Stimulated activated naive CD4-positive, alpha-beta T cell treated with Interleukin-2 at 50 U/mL for 16 hours (primary cell): ENCODE data around the gene HS2ST1.
"Not testable (repeated sequence)": the region's sequence is repeated elsewhere in the genome, so short reads cannot be mapped to it uniquely, and the experiment has no call there.

ENCODE experiments used
- DNase-seq: peaks from one replicate; lab custom pipeline; 2025; lab: John Stamatoyannopoulos, UW

The HS2ST1 gene

DNA sequence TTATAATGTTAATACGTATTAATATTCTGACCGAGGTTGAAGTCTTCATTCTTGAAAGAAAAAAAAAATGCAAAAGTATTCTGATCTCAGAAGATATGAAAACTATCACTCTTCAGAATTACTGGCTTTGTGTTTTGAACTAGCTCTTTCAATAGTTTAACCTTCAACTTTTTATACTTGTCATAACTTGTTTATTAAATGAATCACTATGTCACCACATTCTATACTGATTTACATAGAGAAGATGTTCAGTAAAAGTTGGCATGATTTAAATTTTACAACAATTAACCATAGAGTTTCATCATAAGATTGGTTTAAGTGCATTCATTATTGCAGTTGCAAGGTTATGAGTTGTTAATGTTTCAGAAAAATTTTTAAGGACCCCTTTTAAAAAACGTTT, 57.3 kb downstream of the HS2ST1 start:
- no peak for DNase-seq

DNA sequence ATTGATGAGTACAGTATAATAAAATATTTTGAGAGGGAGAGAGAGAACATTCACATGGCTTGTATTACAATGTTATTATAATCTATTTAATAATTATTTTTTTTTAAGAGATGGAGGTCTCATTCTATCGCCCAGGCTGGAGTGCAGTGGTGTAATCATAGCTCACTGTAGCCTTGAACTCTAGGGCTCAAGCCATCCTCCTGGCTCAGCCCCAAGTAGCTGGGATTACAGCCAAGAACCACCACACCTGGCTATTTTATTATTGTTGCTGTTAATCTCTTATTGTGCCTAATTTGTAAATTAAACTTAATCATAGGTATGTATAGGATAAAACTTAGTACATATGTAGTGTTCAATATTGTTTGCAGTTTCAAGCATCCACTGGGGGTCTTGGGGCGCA, 57.8 kb downstream of the HS2ST1 start:
- no peak for DNase-seq

DNA sequence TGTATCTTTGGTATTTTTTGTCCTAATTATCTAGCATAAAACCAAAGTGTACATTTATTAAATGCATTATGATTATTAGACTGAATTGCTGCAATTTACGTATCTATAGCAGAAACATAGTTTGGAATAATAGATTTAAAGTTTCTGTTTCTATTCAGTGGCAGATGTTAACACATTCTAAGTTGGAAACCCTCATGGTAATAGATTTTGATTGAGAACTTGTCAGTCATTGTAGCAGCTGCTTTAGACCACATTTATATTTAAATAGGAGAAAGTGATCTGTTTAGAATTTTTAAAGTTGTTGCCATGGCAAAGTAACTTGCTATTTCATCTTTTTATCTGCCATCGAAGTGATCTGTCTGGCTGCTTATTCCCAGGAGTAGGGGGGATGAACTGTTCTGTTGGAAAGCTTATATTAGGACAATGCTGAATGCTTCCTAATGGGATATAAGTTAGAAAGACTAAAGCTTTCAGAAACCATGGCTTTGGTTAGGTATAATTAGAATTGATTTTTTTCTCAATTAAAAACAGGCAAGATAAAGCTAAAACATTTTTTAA, 61.6 kb downstream of the HS2ST1 start:
- no peak for DNase-seq

- DNase-seq = no peak
These were observed 62.2 kb downstream of the HS2ST1 start for GRCh38 chr1:86976664-86977063.

GRCh38 chr1:86981482-86982213, 67.2 kb downstream of the HS2ST1 start:
- no peak for DNase-seq

DNA sequence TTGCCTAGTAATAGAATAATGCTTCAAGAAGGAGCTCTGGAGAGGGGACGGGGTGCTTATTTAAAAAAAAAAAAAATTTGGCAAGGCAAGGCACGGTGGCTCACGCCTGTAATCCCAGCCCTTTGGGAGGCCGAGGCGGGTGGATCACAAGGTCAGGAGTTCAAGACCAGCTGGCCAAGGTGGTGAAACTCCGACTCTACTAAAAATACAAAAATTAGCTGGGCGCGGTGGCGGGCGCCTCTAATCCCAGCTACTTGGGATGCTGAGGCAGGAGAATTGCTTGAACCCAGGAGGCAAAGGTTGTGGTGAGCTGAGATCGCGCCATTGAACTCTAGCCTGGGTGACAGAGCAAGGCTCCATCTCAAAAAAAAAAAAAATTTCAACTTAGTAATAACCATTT, 69.2 kb downstream of the HS2ST1 start:
- not testable (repeated sequence) for DNase-seq

DNA sequence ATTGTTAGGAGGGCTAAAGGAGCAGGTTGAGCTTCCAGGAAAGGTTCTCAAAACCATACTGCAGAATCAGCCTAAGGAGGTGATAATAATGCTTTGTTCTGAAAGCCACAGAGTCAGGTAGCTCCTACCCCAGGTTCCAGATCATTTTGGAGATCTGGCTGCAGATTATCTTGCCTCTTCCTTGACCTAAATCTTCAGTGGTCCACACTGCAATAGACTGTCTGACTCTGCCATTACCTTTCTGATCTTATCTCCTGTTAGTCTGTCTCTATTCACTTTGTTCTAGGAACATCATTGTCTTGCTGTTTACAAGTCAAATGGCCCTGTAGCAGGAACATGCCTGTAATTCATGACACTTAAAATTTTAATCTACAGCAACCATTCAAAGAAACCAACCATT, 73.0 kb downstream of the HS2ST1 start:
- DNase-seq = no peak

DNA sequence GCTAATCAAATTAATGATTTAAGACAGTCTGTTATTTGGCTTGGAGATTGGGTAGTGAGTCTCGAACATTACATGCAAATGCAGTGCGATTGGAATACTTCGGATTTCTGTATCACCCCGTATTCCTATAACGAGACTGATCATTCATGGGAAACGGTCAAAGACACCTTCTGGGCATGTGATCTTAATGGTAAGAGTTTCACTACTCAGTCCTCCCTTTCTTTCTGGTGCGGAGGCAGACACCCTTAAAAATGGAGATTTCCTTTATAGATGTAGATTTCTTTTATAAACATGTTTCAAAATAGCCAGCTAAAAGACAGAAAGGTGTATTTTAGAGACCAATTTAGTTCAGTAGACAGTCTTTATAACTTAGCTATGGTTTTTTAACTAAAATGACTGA, 74.4 kb downstream of the HS2ST1 start:
- DNase-seq = no peak

DNA sequence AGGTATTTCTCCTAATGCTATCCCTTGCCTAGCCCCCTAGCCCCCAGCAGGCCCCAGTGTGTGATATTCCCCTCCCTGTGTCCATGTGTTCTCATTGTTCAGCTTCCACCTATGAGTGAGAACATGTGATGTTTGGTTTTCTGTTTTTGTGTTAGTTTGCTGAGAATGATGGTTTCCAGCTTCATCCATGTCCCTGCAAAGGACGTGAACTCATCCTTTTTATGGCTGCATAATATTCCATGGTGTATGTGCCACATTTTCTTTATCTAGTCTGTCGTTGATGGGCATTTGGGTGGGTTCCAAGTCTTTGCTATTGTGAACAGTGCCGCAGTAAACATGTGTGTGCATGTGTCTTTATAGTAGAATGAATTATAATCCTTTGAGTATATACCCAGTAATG, 75.3 kb downstream of the HS2ST1 start:
- not testable (repeated sequence) for DNase-seq

DNA sequence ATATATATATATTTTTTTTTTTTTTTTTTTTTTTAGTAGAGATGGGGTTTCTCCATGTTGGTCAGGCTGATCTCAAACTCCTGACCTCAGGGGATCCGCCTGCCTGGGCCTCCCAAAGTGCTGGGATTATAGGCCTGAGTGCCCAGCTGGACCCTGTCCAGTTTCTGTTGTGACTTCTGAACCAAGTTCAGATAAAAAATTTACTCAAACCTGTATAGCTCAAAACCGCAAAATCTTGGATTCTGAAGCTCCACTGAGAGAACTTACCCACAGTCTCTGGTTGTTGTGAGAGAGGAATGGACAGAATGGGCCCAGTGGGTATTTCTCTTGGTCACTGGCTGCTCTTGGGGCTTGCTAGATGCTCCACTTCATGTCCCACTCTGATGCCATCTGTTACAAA, 76.4 kb downstream of the HS2ST1 start:
- no peak for DNase-seq

DNA sequence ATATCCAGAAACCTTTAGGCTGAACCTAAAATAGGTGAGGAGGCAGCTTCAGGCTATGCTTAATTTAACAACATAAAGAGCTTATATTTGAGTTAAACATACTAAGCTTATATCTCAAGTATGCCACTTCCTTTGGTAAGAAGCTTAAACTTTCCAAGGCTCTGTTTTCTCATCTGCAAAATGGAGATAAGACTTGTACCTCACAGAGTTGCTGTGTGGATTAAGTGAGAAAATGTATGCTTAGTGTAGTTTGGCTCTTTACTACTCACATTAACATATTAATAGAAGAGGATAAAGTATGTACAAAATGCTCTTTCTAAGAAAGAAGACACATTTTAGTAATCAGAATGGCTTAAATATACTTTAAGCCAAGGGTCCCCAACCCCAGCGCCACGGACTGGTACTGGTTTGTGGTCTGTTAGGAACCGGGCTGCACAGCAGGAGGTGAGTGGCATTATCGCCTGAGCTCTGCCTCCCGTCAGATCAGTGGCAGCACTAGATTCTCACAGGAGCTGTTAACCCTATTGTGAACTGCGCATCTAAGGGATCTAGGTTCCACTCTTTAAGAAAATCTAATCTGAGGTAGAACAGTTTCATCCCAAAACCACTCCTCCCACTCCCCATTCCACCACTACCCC, 77.2 kb downstream of the HS2ST1 start:
- no peak for DNase-seq

DNA sequence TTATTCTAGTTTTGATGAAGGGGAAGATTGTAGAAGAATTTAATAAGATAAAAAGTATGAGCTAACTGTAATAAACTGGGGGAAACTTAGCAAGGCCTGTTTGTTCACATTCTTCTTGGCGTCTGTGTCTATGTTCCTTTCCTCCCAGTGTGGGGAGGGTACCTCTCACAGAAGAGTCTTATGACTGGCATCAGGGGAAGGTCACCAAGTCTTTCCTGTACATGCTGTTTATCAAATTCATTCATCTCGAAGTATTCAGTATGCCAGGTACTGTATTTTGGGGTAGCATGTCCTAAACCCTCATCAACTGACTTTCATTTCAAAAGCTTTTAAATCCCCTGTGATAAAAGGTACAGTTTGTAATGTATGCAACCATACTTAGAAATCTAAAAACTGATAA, 78.4 kb downstream of the HS2ST1 start:
- no peak for DNase-seq

DNA sequence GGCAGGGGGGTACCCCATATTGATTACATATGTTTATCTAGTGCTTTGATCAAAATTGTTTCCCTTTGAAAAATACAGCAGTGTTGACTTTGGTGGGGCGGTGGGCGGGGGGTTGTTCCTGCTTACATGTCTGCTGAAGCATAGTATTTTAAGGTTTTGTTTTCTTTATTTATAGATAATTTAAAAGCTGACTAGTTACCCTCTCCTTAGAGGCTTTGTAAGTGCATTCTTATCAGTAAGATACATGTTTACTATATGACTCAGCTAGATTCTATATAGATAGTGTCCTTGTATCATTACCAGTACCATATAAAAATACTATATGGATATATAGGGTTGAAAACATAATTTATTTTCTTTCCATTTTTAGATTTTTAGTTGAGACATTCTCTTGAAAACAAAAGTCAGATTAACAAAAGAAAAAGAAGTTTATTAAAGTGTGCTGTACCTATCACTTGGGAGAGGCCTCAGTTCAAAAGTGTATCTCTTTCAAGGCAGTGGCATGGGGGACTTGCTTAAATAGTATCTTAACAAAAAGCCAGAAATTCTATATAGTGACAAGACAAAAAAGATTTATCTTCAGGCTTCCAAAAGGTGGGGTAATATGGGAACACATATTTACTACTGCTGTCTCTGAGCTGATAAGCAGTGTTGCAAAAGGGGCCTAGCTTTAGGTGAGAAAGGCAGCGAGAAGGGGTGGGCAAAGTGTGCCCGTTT, 79.0 kb downstream of the HS2ST1 start:
- DNase-seq = no peak

- no peak for DNase-seq
These were observed 79.6 kb downstream of the HS2ST1 start for GRCh38 chr1:86994061-86994460.

DNA sequence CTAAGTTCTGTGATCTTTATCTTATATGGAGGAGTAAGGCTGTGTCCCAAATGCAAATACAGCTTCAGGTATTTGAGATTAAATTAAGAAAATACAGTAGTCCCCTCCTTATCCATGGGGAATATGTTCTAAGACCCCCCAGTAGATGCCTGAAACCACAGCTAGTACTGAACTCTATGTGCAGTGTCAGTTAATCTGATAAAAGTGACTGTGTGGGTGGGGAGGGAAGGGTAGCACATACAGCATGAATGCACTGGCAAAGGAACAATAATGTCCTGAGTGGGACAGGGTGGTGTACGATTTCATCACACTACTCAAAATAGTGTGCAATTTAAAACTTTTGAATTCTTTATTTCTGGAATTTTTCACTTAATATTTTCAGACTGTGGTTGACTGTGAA, 83.1 kb downstream of the HS2ST1 start:
- DNase-seq = no peak

GRCh38 chr1:86998280-86998679, 83.8 kb downstream of the HS2ST1 start:
- no peak for DNase-seq

- no peak for DNase-seq
These were observed 84.3 kb downstream of the HS2ST1 start for GRCh38 chr1:86998727-86999126.

GRCh38 chr1:87000460-87000859, 86.0 kb downstream of the HS2ST1 start:
- no peak for DNase-seq

DNA sequence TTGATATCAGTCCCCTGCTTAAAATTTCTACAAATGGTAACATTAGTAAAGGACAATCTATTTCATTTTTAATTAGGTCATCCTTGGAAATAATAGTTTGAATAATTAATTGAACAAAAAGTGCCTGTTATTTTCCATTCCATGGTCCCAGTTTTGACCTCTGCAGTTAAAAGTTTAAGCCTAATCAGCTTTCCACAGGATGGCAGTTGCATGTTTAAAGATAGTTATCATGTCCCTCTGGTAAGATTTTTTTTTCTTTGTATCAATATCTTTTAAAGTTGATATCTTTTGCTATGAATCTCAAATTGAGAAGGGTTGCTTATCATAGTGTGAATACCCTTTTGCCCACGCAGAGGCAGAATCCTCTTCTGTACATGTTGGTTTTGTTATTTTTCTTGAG, 90.4 kb downstream of the HS2ST1 start:
- DNase-seq = no peak

DNA sequence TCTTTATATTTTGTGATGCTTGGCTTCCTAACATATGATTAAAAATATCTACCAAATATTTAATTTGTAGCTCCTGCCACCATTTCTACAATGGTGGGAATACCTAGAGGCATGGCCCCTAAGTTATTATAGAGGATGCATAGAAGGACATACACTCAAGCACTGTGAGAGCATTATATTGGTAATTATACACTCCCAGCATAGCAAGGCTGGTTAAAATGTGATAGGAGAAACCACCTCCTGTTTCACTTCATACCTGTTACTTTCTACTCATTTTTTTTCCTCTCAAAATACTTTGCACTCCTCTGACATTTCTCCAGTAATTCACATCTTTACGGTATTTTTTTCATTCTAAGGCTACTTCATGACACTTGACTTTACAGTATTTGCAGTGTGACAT, 92.9 kb downstream of the HS2ST1 start:
- DNase-seq = no peak

DNA sequence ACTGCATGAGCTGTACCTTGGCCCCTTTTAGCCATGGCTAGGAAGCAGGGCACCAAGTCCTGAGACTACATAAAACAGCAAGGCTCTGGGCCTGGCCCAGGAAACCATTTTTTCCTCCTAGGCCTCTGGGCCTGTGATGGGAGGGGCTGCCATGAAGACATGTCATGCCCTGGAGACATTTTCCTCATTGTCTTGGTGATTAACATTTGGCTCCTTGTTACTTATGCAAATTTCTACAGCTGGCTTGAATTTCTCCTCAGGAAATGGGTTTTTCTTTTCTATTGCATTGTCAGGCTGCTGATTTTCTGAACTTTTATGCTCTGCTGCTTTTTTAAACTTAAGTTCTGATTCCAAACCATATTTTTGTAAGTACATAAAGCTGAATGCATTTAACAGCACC, 99.0 kb downstream of the HS2ST1 start:
- DNase-seq = not testable (repeated sequence)

DNA sequence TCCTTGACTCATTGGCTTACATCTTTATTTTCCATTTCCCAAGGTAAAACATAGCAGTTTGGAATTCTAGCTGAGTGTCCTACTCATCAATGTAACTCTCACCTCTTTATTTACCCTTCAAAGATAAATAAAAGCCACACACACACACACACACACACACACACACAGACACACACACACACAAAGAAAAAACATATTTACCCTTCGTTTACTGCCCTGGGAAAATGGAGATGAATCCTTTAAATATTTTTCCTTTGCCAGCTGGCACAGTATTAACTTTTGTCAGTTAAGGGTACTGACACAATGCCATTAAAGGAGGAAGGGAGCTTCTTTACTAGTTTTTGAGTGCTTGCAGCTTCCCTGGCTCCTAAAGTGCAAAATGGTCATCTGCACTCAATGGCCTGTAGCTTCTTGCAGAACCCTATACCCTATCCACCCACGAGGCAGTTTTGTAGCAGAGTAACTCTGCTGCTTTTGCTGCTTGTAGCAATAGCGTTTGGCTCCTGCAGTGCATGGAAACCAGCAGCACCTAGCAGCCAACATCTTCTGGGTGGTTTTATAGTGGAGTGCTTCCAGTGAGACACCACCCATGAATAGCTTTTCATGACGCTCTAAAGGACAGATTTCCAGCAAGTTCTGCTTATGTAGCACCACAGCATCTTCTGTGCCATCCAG, 103.7 kb downstream of the HS2ST1 start:
- DNase-seq = no peak
